ENCODE measurements around the gene NAPG.

DNA sequence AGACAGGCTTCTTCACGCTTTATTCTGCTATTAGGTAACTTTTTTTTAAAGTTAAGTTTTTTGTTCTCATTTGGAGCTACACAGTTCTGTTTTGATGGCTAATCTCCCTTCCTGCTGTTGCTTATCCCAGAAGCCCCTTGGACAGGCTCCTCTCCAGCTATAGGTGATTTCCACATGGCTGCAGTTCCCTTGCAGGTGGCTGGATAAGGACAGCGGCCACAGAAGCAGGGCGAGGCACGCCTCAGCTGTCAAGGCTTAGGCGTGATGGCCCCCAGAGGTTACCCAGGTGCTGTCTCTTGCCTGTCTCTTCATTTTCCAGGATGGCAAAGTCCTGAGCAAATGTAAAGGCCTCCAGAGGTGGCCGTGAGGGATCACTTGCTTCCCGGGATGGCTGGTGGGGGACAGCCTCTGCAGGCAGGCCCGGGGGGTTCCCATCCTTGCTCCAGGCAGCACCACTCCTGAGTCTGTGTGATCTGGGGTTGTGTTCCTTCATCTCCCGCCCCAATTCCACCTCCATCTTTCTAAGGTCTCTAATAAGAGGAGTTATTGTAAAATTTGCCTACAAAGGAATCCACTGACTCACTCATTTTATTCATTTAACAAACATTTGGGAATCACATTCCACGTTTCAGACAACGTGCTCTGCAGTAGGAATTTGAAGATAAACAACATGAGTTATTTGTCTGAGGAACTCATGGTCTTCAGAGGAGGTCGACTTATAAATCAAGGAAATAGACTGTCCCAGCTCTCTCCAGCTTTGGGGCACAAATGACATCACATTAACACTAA lies 53.4 kb downstream of the NAPG start:
- no peak for TF ChIP-seq POLR2A (IDR thresholded peaks at IDR 0.05; ENCODE audit: low read depth, low read length)
- no peak for TF ChIP-seq TAF1 (IDR thresholded peaks at IDR 0.05; ENCODE audit: low read depth, low read length)
- no peak for TF ChIP-seq POLR2AphosphoS5 (IDR thresholded peaks at IDR 0.05; ENCODE audit: low read depth, low read length)
- TF ChIP-seq PAX5 (IDR thresholded peaks at IDR 0.05; ENCODE audit: insufficient read depth, low read length, severe bottlenecking), result no peak
- no peak for TF ChIP-seq SPI1 (IDR thresholded peaks at IDR 0.05; ENCODE audit: low read depth, low read length)
- TF ChIP-seq POU2F2 (IDR thresholded peaks at IDR 0.05; ENCODE audit: low read depth, low read length), result no peak
